ENCODE data around the gene KCNA1.

KCNA1 gene

GRCh38 chr12:4910502-4911315, 1.0 kb downstream of the KCNA1 start:
- no peak for DNase-seq (ENCODE audit: low read depth in 1 of 2, low spot score in 1 of 2)

- DNase-seq (ENCODE audit: low read depth in 1 of 2, low spot score in 1 of 2) = no peak
Observed at GRCh38 chr12:4911316-4911994, 1.8 kb downstream of the KCNA1 start.

GRCh38 chr12:4914720-4915119, 5.0 kb downstream of the KCNA1 start:
- DNase-seq (ENCODE audit: low read depth in 1 of 2, low spot score in 1 of 2) = no peak

GRCh38 chr12:4915752-4916151, 6.0 kb downstream of the KCNA1 start:
- DNase-seq (ENCODE audit: low read depth in 1 of 2, low spot score in 1 of 2) = no peak

- DNase-seq (ENCODE audit: low read depth in 1 of 2, low spot score in 1 of 2) = no peak
Observed at GRCh38 chr12:4918950-4919660, 9.4 kb downstream of the KCNA1 start.

GRCh38 chr12:4932576-4932975, 22.9 kb downstream of the KCNA1 start:
- DNase-seq (ENCODE audit: low read depth in 1 of 2, low spot score in 1 of 2) = no peak

GRCh38 chr12:4933411-4933810, 23.7 kb downstream of the KCNA1 start:
- no peak for DNase-seq (ENCODE audit: low read depth in 1 of 2, low spot score in 1 of 2)

- DNase-seq (ENCODE audit: low read depth in 1 of 2, low spot score in 1 of 2) = no peak
Observed at GRCh38 chr12:4934407-4935035, 24.8 kb downstream of the KCNA1 start.

- DNase-seq (ENCODE audit: low read depth in 1 of 2, low spot score in 1 of 2) = no peak
Observed at GRCh38 chr12:4938900-4939299, 29.2 kb downstream of the KCNA1 start.

GRCh38 chr12:4939418-4940023, 29.8 kb downstream of the KCNA1 start:
- no peak for DNase-seq (ENCODE audit: low read depth in 1 of 2, low spot score in 1 of 2)

GRCh38 chr12:4943067-4943937, 33.6 kb downstream of the KCNA1 start:
- no peak for DNase-seq (ENCODE audit: low read depth in 1 of 2, low spot score in 1 of 2)

GRCh38 chr12:4943938-4944284, 34.2 kb downstream of the KCNA1 start:
- DNase-seq (ENCODE audit: low read depth in 1 of 2, low spot score in 1 of 2) = no peak

- no peak for DNase-seq (ENCODE audit: low read depth in 1 of 2, low spot score in 1 of 2)
Observed at GRCh38 chr12:4947253-4947652, 37.5 kb downstream of the KCNA1 start.

GRCh38 chr12:4951083-4951482, 41.4 kb downstream of the KCNA1 start:
- DNase-seq (ENCODE audit: low read depth in 1 of 2, low spot score in 1 of 2) = no peak

- DNase-seq (ENCODE audit: low read depth in 1 of 2, low spot score in 1 of 2) = no peak
Observed at GRCh38 chr12:4951601-4952000, 41.9 kb downstream of the KCNA1 start.

GRCh38 chr12:4954621-4955354, 45.1 kb downstream of the KCNA1 start:
- no peak for DNase-seq (ENCODE audit: low read depth in 1 of 2, low spot score in 1 of 2)

GRCh38 chr12:4956054-4956453, 46.3 kb downstream of the KCNA1 start:
- DNase-seq (ENCODE audit: low read depth in 1 of 2, low spot score in 1 of 2) = no peak

- no peak for DNase-seq (ENCODE audit: low read depth in 1 of 2, low spot score in 1 of 2)
Observed at GRCh38 chr12:4956968-4957367, 47.3 kb downstream of the KCNA1 start.

GRCh38 chr12:4957761-4958160, 48.1 kb downstream of the KCNA1 start:
- DNase-seq (ENCODE audit: low read depth in 1 of 2, low spot score in 1 of 2) = no peak

All from activated T-helper 1 cell treated with anti-CD3 and anti-CD28 coated beads, Interleukin-2, amount 50 U/mL, for 16 hours (primary cell).